ENCODE measurements around the gene C11orf91.
A peak's percentile ranks its signal among the peaks of the same experiment; 100 is the strongest.

C11orf91 gene

DNA sequence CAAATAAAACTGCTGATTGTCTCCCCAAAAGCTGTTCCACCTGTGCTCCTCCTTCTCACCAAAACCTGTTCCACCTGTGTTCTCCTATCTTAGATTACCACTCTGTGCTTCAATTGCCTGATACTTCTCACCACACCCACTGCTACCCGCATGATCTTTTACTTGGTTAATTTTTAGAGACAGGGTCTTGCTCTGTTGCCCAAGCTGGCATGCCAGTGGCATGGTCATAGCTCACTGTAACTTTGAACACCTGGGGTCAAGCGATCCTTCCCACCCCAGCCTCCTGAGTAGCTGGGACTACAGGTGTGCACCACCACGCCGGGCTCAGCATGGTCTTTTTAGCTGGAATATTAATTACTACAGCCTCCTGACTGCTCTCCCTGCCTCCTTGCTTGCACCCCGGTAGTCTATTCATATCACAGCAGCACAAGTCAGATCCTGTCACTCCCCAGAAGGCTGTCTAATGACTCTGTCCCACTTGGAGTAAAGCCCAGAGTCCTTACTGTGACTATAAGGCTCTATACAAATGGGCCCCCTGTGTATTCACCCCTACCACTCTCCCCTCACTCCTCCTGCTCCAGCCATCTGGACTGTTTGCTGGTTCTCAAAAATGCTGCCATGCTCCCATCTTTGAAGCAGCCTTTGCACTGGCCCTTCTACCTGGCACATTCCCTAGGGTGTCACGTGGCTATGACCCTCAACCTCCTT, 3.5 kb downstream of the C11orf91 start:
- H3K27ac ChIP-seq: no peak overlapping the region
- H4K20me1 ChIP-seq: peaks cover 0 to 7% (median 0%) of the 10 kb centered on the region in 11 experiments; a peak in 2 of 22 replicates
- H3K9me3 ChIP-seq (replicated peaks in 1 of 11): no peaks in the 10 kb centered on the region
- no peak overlapping the region for H3K9ac ChIP-seq
- TF ChIP-seq Cebpa-rat (IDR thresholded peaks at IDR 0.05): no peak
- peak overlapping the region in 5 of 11 experiments; percentile 62 to 82 (median 79); a peak in 8 of 22 replicates for H3K4me2 ChIP-seq
- H3K4me3 ChIP-seq: no peak overlapping the region
- no peaks in the 10 kb centered on the region for H3K27me3 ChIP-seq
- H3K36me3 ChIP-seq: no peaks in the 10 kb centered on the region
- peaks cover 35 to 67% (median 51%) of the 10 kb centered on the region in 10 experiments for H3K4me1 ChIP-seq

DNA sequence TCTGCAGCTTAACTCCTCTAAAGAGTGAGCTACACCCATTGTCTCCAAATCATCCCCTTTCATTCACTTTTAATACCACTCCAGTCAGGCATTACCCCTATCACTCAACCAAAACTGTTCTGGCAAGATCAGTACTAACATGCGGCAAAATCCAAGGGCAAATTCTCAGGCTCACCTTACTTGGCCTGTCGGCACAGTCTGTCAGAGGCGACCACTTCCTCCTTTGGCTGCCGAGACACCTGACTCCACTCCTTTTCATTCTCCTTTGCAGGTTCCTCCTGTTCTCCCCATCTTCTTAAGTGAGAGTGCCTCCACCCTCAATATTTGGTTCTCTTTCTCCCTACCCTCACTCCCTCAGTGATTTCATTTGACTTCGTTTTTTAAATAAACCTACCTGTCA, 4.2 kb downstream of the C11orf91 start:
- Histone ChIP-seq H3K36me3 (no peaks in the 10 kb centered on the region), H3K4me3 (no peak overlapping the region), H3K27ac (peak overlapping the region in 4 of 11 experiments; percentile 0 to 51 (median 26); a peak in 3 of 22 replicates), H3K9ac (no peak overlapping the region), H3K4me1 (peaks cover 28 to 67% (median 48%) of the 10 kb centered on the region in 10 experiments), H4K20me1 (peaks cover 0 to under 1% (median 0%) of the 10 kb centered on the region in 11 experiments; a peak in 1 of 22 replicates), H3K27me3 (no peaks in the 10 kb centered on the region), H3K9me3 (replicated peaks in 1 of 11) (no peaks in the 10 kb centered on the region), H3K4me2 (peak overlapping the region; percentile 4 to 82 (median 62); a peak in 14 of 22 replicates)
- no peak for TF ChIP-seq Cebpa-rat (IDR thresholded peaks at IDR 0.05)

DNA sequence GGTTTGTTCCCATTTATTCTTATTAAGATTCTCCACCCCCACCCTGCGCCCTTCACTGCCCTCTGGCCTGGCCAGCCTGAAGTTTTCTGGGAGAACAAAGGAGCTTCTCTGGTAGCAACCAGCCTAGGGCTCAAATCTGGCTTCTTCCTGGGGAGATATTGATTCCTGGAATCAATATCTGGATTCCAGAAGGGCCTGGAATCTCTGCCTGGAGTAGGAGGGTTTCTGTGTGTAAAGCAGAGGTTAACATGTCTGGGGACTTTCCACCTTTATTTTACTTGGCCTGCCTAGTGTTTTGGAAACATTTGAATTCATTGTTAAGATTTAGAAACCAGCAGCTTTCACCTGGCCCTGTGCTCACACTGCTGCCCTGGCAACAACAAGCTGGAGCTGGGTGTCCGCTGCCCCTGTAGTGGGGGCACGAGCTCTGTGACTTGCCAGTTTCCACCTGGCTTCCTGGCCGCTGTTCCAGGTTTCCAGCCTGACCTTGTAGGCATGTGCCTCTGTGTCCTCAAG, 5.5 kb downstream of the C11orf91 start:
- peaks cover 21 to 73% (median 54%) of the 10 kb centered on the region in 10 experiments for H3K4me1 ChIP-seq

DNA sequence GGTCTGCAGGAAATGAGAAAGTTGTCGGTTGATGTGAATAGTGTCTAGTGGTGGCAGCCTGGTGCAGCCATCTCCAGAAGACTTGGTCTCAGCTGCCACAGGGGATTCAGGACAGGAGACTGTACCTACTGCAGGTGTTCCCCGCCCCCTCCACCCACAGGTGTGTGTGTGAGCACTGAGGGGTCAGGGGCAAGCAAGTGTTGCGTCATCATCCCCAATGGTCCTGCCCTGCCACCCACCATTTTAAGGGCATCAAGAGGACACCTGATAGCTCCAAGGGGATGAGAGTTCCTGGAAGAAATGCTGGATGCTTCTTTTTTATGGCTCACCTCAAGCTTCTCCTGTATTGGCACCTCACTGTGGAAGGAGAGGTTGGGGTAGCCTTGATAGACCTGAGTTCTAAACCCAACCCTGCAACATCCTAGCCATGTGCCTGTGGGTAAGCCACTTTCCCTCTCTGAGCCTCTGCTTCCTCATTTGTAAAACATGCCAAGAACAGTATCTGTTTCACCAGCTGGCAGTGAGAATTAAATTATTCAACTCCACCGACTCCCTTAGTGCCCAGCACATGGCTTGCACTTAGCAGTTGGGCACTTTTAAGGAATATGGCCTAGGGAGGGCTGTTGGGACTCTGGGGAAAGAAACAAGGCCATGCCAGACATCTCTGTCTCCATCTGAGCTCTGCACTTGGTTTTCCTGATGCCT, 6.1 kb downstream of the C11orf91 start:
- TF ChIP-seq Cebpa-rat (IDR thresholded peaks at IDR 0.05): peak in 4 of 11 experiments; percentile 26 to 82 (median 50); a peak in 6 of 22 replicates
- Histone ChIP-seq H3K36me3 (no peaks in the 10 kb centered on the region), H3K4me2 (peak overlapping the region in 10 of 11 experiments; percentile 56 to 82 (median 62); a peak in 17 of 22 replicates), H3K4me3 (no peak overlapping the region), H3K9ac (no peak overlapping the region), H3K27ac (peak overlapping the region in 7 of 11 experiments; percentile 38 to 69 (median 59); a peak in 10 of 22 replicates), H3K27me3 (no peaks in the 10 kb centered on the region), H3K4me1 (peaks cover 15 to 73% (median 50%) of the 10 kb centered on the region in 10 experiments), H3K9me3 (replicated peaks in 1 of 11) (no peaks in the 10 kb centered on the region), H4K20me1 (no peaks in the 10 kb centered on the region)

More for the DNA sequence above, 5.5 kb downstream of the C11orf91 start:
- Histone ChIP-seq H3K27ac (peak overlapping the region in 8 of 11 experiments; percentile 21 to 69 (median 56); a peak in 15 of 22 replicates), H3K27me3 (no peaks in the 10 kb centered on the region), H3K36me3 (no peaks in the 10 kb centered on the region), H3K9ac (peak overlapping the region in 6 of 11 experiments; percentile 5 to 38 (median 27); a peak in 7 of 22 replicates), H3K4me2 (peak overlapping the region; percentile 4 to 82 (median 62); a peak in 20 of 22 replicates), H3K4me3 (no peak overlapping the region), H4K20me1 (no peaks in the 10 kb centered on the region), H3K9me3 (replicated peaks in 1 of 11) (no peaks in the 10 kb centered on the region)
- no peak for TF ChIP-seq Cebpa-rat (IDR thresholded peaks at IDR 0.05)

DNA sequence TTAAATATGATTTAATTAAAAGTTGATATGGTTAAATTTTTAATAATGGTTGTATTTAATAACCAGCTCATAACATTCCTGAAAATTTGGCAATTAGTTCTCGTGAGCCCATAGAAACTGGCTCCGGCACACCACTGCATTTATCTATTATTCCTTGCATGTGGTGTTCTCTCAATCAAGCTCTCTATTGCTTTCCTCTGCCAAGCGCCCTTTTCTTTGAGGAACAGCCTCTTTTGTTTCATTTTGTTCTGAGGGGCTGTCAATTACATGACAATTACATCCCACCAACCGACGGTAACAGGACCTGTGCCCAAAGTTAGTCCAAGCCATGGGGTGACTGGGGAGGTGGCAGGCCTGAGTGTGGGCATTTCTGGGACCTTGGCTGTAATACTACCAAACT, 8.1 kb downstream of the C11orf91 start:
- peaks cover 13 to 82% (median 48%) of the 10 kb centered on the region in 10 experiments; a peak in 18 of 20 replicates for H3K4me1 ChIP-seq
- H3K36me3 ChIP-seq: no peaks in the 10 kb centered on the region
- H3K9ac ChIP-seq: no peak overlapping the region
- no peaks in the 10 kb centered on the region for H3K27me3 ChIP-seq
- TF ChIP-seq Cebpa-rat (IDR thresholded peaks at IDR 0.05): no peak
- H3K9me3 ChIP-seq (replicated peaks in 1 of 11): peaks cover 0 to 2% (median 0%) of the 10 kb centered on the region in 11 experiments; a peak in 2 of 22 replicates
- no peak overlapping the region for H3K4me3 ChIP-seq
- no peaks in the 10 kb centered on the region for H4K20me1 ChIP-seq
- H3K27ac ChIP-seq: peak overlapping the region in 2 of 11 experiments; percentile 57 to 77; a peak in 3 of 22 replicates
- H3K4me2 ChIP-seq: peak overlapping the region in 3 of 11 experiments; percentile 69 to 81 (median 69); a peak in 5 of 22 replicates

DNA sequence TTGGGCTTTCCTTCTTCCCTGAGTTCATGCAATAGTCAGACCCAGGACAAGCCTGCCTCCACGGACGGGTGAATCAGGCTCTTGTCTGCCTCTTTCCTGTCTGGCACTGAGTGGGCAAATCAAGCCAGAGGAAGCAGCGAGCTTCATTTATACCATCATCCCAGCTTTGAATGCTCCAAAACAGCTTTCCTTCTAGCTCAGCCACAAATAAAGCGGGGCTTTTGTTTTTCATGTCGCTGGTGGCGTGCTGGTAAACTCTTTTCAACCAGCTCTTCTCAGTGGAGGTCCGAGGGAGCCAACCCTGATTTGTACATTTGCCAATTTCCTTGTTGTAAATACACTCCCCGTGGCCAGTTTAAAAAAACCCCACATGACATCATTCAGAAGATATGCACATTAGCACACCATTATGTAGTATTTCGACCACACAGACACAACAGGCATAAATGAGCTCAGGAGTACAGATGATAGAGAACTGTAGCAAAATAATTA, 8.6 kb downstream of the C11orf91 start:
- H3K9me3 ChIP-seq (replicated peaks in 1 of 11): peaks cover 0 to 6% (median 0%) of the 10 kb centered on the region in 11 experiments; a peak in 3 of 22 replicates
- H3K9ac ChIP-seq: peak overlapping the region in 2 of 11 experiments; percentile 34 to 54; a peak in 3 of 22 replicates
- no peaks in the 10 kb centered on the region for H3K27me3 ChIP-seq
- peaks cover 13 to 82% (median 48%) of the 10 kb centered on the region in 10 experiments; a peak in 18 of 20 replicates for H3K4me1 ChIP-seq
- TF ChIP-seq Cebpa-rat (IDR thresholded peaks at IDR 0.05): no peak
- peak overlapping the region in 4 of 11 experiments; percentile 14 to 77 (median 39); a peak in 6 of 22 replicates for H3K27ac ChIP-seq
- H4K20me1 ChIP-seq: no peaks in the 10 kb centered on the region
- H3K36me3 ChIP-seq: no peaks in the 10 kb centered on the region
- no peak overlapping the region for H3K4me3 ChIP-seq
- peak overlapping the region in 6 of 11 experiments; percentile 9 to 81 (median 66); a peak in 11 of 22 replicates for H3K4me2 ChIP-seq

DNA sequence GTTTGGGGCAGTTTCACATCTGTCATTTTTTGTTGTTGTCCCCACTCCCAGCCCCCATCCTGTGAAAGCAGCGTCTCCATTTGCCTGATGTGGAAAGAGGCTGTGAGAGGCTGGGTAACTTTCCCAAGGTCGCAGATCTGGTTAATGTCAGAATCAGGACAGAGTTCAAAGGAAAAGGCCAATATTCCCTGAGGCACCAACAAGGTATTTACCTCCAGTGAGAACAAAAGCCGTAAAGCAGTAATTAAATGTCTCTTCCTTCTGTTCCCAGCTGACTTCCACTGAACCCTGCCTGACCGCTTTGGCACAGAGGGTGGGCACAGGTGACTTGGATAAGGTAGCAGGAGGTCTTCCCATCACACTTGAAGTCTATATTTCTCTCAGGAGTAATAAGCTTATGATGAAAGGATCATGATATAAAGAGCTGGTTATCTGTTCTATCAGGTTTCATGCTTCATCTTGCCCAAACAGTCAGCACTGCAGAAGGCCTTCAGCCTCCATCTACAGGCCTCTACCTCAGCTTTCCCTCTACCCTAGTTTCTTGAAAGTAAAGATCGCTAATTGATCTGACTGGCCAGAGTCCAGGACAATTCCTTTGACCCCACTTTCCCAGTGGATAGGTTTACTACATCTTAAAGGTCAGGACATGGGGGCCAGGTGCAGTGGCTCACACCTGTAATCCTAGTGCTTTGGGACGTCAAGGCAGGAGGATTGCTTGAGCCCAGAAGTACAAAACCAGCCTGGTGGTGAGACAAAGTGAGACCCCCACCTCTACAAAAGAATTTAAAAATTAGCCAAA, 9.4 kb downstream of the C11orf91 start:
- Histone ChIP-seq H3K36me3 (no peaks in the 10 kb centered on the region), H3K4me3 (no peak overlapping the region), H4K20me1 (no peaks in the 10 kb centered on the region), H3K27ac (peak overlapping the region in 4 of 11 experiments; percentile 14 to 77 (median 39); a peak in 6 of 22 replicates), H3K9ac (peak overlapping the region in 2 of 11 experiments; percentile 34 to 54; a peak in 3 of 22 replicates), H3K9me3 (replicated peaks in 1 of 11) (peaks cover 0 to 6% (median 0%) of the 10 kb centered on the region in 11 experiments; a peak in 3 of 22 replicates), H3K4me2 (peak overlapping the region in 6 of 11 experiments; percentile 25 to 81 (median 66); a peak in 10 of 22 replicates), H3K27me3 (no peaks in the 10 kb centered on the region), H3K4me1 (peaks cover 12 to 74% (median 43%) of the 10 kb centered on the region in 10 experiments; a peak in 18 of 20 replicates)
- TF ChIP-seq Cebpa-rat (IDR thresholded peaks at IDR 0.05): no peak
